SK-N-MC (cell line): ENCODE data around the gene BEAN1.

Experiments used
- DNase-seq: peaks from one replicate; pipeline ENCODE4 v3.0.0-alpha.2; 2011; ENCODE audit warnings: low read depth, low spot score
- H3K27ac ChIP-seq: fragments of 200-600 bp; sonication (generic); 2 replicates; pipeline ENCODE4 v1.5.1; 2016; ENCODE audit warnings: mixed run types
- H3K36me3 ChIP-seq: fragments of 200-600 bp; sonication (generic); 2 replicates; pipeline ENCODE4 v1.6.1; 2017; ENCODE audit warnings: antibody characterized with exemption, low read length, mixed read lengths; ENCODE audit not compliant: insufficient read depth
- H3K4me3 ChIP-seq: fragments of 200-600 bp; sonication (generic); 2 replicates; pipeline ENCODE4 v1.5.1; 2016
- H3K9ac ChIP-seq: fragments of 200-600 bp; sonication (generic); 2 replicates; pipeline ENCODE4 v1.8.0; 2017; ENCODE audit warnings: mixed run types, mixed read lengths; ENCODE audit not compliant: insufficient read length
- H3K9me3 ChIP-seq: fragments of 200-600 bp; sonication (generic); 2 replicates; pipeline ENCODE4 v1.6.1; 2017; ENCODE audit warnings: low read depth, mild to moderate bottlenecking, antibody characterized with exemption, low read length, moderate library complexity, mixed read lengths
- EZH2 ChIP-seq: fragments of 200-600 bp; sonication (generic); IDR thresholded peaks from one replicate; pipeline ENCODE4 v1.6.1; 2017; ENCODE audit warnings: antibody characterized with exemption
- FOXP2 ChIP-seq: optimal IDR thresholded peaks from 2 replicates; pipeline ENCODE3; 2011; ENCODE audit warnings: mild to moderate bottlenecking, moderate library complexity; ENCODE audit not compliant: insufficient read depth; ENCODE audit errors: extremely low read length, control extremely low read depth
- POLR2AphosphoS5 ChIP-seq: IDR thresholded peaks from 2 replicates; pipeline ENCODE4 v1.6.1; 2012; ENCODE audit warnings: mild to moderate bottlenecking, low read depth, low read length, borderline replicate concordance

Gene BEAN1

GRCh38 chr16:66473654-66474519 is 46.8 kb downstream of the BEAN1 start:
- no peak for DNase-seq
- TF ChIP-seq FOXP2, result no peak
- TF ChIP-seq EZH2, result no peak

GRCh38 chr16:66474750-66475199 is 47.7 kb downstream of the BEAN1 start:
- Histone ChIP-seq H3K36me3 (no peaks in the 10 kb centered on the region), H3K4me3 (no peak overlapping the region), H3K9me3 (no peaks in the 10 kb centered on the region), H3K27ac (no peak overlapping the region), H3K9ac (no peak overlapping the region)
- no peak for DNase-seq
- TF ChIP-seq FOXP2 (no peak), POLR2AphosphoS5 (no peak), EZH2 (no peak)

More at GRCh38 chr16:66473654-66474519, 46.8 kb downstream of the BEAN1 start:
- Histone ChIP-seq H3K9me3 (no peaks in the 10 kb centered on the region), H3K27ac (no peak overlapping the region), H3K36me3 (no peaks in the 10 kb centered on the region), H3K9ac (no peak overlapping the region), H3K4me3 (no peak overlapping the region)

- DNase-seq, result no peak
- Histone ChIP-seq H3K4me3 (no peak overlapping the region), H3K27ac (no peak overlapping the region), H3K9me3 (no peaks in the 10 kb centered on the region), H3K36me3 (no peaks in the 10 kb centered on the region), H3K9ac (no peak overlapping the region)
- no peak for TF ChIP-seq EZH2
Observed at GRCh38 chr16:66475232-66475631, 48.1 kb downstream of the BEAN1 start.

GRCh38 chr16:66476328-66477027 is 49.4 kb downstream of the BEAN1 start:
- no peak overlapping the region for H3K27ac ChIP-seq
- H3K9me3 ChIP-seq, result no peaks in the 10 kb centered on the region
- H3K36me3 ChIP-seq, result no peaks in the 10 kb centered on the region
- no peak for DNase-seq
- no peak for TF ChIP-seq FOXP2
- TF ChIP-seq POLR2AphosphoS5, result no peak
- TF ChIP-seq EZH2, result no peak
- no peak overlapping the region for H3K9ac ChIP-seq
- no peak overlapping the region for H3K4me3 ChIP-seq

GRCh38 chr16:66477028-66477515 is 50.0 kb downstream of the BEAN1 start:
- Histone ChIP-seq H3K36me3 (no peaks in the 10 kb centered on the region), H3K4me3 (no peak overlapping the region), H3K27ac (no peak overlapping the region), H3K9ac (no peak overlapping the region), H3K9me3 (no peaks in the 10 kb centered on the region)
- no peak for DNase-seq
- TF ChIP-seq FOXP2 (no peak), POLR2AphosphoS5 (no peak), EZH2 (no peak)

GRCh38 chr16:66478733-66479511 is 51.8 kb downstream of the BEAN1 start:
- H3K27ac ChIP-seq, result no peak overlapping the region

GRCh38 chr16:66479661-66480264 is 52.7 kb downstream of the BEAN1 start:
- no peak for DNase-seq
- no peak overlapping the region for H3K9ac ChIP-seq
- no peak overlapping the region for H3K4me3 ChIP-seq
- H3K27ac ChIP-seq, result no peak overlapping the region
- H3K36me3 ChIP-seq, result no peaks in the 10 kb centered on the region
- H3K9me3 ChIP-seq, result no peaks in the 10 kb centered on the region
- TF ChIP-seq FOXP2, result no peak
- TF ChIP-seq EZH2, result no peak
- TF ChIP-seq POLR2AphosphoS5, result no peak

More at GRCh38 chr16:66478733-66479511, 51.8 kb downstream of the BEAN1 start:
- Histone ChIP-seq H3K36me3 (no peaks in the 10 kb centered on the region), H3K9me3 (no peaks in the 10 kb centered on the region), H3K9ac (no peak overlapping the region), H3K4me3 (no peak overlapping the region)
- TF ChIP-seq POLR2AphosphoS5, result no peak
- TF ChIP-seq EZH2, result no peak
- TF ChIP-seq FOXP2, result no peak
- DNase-seq, result no peak
